GM21576 (cell line): Measurements from ENCODE around the gene NR2F1-AS1.
"Not testable (repeated sequence)": the region's sequence is repeated elsewhere in the genome, so short reads cannot be mapped to it uniquely, and the experiment has no call there.

ENCODE experiments used
- ATAC-seq: cut with Tn5 transposase; IDR thresholded peaks from one replicate; pipeline ENCODE4 v1.9.1; 2021; ENCODE audit warnings: mild to moderate bottlenecking, moderate library complexity; ENCODE audit not compliant: unreplicated experiment

Gene NR2F1-AS1

DNA sequence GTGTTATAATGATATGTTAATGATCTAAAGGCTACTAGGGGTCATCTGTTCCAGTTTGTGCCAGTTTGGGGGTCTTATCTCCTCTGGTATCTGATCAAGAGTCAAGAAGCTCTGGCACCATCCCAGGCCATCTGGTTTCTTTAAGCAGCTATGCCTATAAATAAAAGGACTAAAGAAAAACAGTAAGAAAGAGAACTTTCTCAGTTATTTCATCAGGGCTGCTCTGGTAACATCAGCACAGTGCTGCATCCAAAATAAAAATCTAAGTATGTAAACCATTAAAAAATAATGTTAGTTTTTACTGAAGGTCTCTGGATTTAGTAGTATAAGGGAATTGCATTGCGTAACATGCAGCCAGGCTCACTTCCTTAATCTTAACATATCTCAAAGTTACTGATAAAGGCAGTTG lies 185.0 kb downstream of the NR2F1-AS1 start:
- no peak for ATAC-seq

DNA sequence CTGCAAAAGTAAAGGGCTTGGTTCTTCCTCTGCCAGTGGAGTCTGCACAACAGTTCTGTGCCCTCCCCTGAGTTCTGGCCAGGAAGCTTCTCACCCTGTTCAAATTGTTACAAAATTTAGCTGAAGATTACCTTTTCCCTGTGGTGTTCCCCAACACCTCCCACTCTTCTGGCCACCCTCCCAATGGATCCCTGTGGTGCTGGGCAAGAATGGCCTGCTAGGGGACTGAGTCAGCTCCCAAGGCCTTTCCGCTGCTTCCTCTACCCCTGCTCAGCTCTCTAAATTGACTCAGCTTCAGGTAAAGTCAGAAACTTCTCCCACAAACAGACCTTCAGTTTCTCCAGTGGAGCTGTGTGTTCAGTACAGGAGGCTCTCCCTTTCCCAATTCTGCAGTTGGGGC lies 186.0 kb downstream of the NR2F1-AS1 start:
- ATAC-seq, result no peak

DNA sequence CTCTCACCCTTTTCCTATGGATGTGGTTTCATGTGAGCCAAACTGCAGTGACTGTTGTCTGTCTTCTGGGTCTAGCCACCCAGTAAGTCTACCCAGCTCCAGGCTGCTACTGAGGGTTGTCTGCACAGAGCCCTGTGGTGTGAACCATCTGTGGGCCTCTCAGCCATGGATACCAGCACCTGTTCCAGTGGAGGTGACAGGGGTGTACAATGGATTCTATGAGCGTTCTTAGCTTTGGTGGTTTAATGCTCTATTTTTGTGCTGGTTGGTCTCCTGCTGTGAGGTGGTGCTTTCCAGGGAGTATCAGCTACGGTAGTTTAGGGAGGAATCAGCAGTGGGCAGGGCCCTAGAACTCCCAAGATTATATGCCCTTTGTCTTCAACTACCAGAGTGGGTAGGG lies 186.7 kb downstream of the NR2F1-AS1 start:
- no peak for ATAC-seq

DNA sequence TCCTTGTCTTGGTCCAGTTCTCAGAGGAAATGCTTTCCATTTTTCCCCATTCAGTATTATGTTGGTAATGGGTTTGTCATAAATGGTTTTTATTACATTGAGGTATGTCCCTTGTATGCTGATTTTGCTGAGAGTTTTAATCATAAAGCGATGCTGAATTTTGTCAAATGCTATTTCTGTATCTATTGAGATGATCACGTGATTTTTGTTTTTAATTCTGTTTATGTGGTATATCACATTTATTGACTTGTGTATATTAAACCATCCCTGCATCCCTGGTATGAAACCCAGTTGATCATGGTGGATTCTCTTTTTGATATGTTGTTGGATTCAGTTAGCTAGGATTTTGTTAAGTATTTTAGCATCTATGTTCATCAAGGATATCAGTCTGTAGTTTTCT lies 189.8 kb downstream of the NR2F1-AS1 start:
- ATAC-seq, result not testable (repeated sequence)

DNA sequence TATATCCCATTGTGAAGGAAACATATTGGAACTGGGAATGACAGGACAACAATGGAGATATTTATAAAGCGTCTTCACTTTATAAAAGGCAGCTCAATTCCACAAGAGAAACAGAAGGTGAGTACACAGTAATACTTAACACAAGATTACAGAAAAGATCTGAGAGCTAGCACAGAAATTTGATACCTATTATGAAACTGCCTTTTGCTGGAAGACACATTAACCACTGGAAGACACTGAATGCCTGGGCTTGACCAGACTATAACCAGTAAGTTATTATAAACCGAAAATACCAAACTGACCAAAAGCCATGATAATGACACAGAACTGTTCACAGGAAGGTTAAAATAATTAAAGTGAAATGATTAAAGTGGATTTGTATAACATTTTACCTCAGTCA lies 195.4 kb downstream of the NR2F1-AS1 start:
- ATAC-seq, result no peak

DNA sequence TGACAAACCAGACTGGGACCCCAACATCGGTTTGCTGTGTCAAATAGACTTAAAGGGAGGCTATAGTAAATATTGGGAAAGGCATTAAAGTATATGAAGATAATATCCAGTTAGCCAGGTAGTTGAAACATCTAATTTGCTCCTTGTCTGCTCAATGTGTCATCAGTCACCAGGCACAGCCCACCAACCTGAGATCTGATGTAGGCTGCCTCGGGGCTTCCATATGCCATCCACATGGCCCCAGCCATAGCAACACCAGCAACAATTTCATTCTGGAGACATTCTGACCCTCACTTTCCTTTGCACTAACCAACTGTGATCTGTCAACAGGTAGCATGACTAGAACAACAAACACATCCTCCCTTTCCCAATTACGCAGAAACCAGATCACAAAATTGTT lies 196.0 kb downstream of the NR2F1-AS1 start:
- no peak for ATAC-seq

DNA sequence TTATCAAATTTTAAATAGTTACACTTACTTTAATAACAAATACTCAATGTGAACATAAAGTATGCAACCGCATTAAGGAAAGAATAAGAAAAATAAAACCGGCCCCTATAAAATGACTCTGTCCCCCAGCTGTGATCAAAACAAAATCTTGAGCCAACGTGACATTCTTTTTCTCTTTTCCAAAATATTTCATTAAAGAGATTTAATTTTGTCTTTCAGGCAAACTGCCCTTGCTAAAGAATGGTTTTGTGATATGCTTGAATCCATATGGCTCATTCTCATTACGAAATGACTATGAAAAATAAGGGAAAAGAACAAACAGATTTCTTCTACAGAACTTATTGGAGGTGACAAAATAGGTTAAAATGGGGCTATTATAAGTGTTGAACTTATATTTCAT lies 197.0 kb downstream of the NR2F1-AS1 start:
- no peak for ATAC-seq

DNA sequence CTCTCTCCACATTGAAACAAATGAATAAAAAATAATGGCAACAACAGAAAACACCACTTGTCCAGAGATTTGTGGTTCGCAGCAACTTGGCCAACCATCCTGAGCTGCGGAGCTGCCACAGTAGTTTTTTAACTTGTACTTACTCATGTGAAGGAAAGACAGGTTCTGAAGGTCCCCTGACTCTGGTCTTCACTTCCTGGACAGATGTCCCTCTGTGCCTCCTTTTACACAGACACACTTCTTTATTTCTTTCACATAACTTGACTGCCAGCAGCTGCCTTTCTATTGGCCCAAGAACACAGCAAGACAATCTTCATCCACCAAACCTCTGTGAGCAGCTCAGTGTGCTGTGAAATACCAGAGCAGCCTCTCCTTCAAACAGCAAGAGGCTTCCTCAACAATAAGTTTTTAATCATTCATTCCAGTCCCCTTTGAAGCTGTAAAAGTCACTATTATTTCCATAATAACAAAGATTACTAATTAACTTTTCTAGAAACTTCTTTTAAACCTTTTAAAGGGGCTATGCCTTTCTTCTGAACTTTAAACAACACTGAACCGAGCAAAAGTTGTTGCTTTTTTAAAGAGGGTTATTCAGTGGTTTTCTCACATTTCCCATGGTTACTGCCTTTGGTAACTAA lies 198.7 kb downstream of the NR2F1-AS1 start:
- no peak for ATAC-seq

DNA sequence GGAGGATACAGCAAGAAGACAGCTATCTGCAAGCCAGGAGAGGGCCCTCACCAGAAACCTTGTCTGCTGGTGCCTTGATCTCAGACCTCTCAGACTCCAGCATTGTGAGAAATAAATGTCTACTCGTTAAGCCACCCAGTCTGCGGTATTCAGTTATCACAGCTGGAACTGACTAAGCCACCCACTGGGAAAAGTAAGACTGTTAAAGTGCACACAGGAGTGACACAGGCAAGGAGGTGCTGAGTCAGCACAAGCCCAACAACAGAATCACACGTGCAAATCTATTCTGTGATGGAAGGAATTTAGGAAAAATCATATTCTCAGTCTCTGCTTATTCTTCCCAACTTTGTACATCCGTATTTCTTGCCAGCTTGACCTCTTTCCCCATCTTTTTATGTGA lies 200.0 kb downstream of the NR2F1-AS1 start:
- no peak for ATAC-seq

DNA sequence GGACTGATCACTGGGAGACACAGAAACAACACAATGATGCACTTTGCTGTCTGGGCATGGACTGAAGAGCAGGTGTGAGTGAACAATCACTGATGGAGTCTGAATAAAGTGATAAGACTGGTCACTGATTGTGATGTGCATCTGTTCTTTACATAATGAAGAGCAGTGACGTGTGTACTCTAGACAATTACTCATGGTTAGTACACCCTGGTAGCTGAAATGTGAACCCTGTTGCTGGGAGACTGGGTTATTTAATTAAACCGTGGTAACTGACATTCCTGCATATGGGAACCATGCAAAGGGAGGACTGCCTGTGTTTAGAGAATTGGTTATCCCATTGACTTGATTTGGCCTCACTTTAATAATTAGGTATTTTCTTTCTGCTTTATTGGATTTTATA lies 202.9 kb downstream of the NR2F1-AS1 start:
- ATAC-seq, result no peak

DNA sequence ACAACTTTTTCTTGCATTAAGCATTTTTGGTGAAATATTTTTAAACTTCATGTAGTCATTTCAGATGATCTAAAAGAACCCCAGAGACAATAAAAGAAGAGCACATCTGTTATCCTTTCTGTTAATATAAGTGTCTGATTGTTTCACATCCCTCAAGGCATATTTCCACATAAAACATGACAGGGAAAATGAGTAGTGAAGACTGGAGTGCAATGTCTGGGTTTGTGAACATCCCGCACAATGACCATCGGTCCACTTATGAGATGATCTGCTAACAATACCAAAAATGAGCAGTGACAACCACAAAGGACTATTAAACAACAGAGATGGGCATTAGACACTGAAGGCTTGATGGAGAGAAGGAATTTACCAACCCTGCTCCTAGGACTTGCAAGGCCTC lies 209.1 kb downstream of the NR2F1-AS1 start:
- no peak for ATAC-seq

DNA sequence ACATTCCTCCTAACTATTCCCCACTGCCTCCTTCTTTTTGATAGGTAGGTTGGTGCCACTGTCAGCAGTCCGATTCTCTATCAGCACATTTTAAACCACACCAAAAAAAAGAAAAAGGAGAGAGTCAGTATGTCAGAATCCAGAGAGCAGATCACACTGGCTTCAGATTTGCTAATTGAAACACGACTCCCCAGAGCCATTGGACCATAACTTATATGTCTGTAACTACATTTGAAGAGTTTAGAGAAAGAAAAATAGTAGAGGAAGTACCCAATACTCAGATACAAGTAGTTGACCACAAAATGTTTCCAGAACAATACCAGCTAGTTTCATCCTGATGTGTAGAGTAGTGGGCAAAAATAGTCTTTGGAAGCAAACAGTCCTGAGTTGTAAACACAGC lies 216.6 kb downstream of the NR2F1-AS1 start:
- no peak for ATAC-seq

DNA sequence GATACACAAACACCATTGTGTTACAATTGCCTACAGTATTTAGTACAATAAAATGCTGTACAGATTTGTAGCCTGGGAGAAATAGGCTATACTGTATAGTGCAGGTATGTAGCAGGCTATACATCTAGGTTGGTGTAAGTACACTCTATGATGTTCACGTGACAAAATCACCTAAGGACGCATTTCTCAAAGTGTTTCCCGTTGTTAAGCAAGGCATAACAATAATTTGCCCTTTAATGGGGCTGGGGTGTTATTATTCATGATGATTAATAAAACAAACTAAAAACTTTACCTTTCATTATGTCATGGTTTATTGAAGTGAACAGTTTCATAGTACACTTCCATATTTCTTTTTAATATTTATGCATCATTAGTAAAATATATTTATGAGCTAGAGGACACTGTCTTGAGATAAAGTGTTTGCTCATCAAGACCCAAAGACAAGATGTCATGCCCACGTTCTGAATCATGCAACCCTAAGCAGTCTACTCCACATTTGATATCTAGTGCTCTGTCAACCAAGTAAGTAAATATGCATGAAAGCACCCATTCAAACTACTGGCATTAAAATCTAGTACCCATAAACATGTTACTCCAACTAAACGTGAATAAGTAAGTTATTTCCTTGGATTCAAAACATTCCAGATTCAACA lies 220.5 kb downstream of the NR2F1-AS1 start:
- no peak for ATAC-seq

DNA sequence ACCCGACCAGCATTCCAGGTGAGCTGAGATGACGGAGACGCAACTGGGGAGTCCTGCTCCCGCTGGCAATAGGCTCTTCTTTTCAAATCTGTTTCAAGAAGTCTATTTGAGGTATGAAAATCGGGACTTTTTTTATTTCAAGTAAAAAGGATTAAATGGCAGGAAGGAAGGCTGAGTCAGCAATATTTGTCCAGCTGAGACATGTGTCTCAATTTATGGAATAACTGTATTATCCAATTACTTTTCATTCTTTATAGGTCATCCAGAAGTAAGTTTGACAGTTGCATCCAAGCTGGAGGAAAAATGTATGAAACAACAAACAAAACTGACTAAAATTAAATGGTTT lies 221.1 kb downstream of the NR2F1-AS1 start:
- ATAC-seq, result no peak
